ENCODE results near the gene DPRX. TPM values are rescaled to one million over a fixed set of nuclear protein-coding genes. Genes with fewer than 3 reads are reported as not detected.

The DPRX gene
- total and polyA plus RNA-seq, 2 of the 13 experiments (the other 11 are each of a cell fraction or from before 2014, with no cell fraction given) = not detected

DNA sequence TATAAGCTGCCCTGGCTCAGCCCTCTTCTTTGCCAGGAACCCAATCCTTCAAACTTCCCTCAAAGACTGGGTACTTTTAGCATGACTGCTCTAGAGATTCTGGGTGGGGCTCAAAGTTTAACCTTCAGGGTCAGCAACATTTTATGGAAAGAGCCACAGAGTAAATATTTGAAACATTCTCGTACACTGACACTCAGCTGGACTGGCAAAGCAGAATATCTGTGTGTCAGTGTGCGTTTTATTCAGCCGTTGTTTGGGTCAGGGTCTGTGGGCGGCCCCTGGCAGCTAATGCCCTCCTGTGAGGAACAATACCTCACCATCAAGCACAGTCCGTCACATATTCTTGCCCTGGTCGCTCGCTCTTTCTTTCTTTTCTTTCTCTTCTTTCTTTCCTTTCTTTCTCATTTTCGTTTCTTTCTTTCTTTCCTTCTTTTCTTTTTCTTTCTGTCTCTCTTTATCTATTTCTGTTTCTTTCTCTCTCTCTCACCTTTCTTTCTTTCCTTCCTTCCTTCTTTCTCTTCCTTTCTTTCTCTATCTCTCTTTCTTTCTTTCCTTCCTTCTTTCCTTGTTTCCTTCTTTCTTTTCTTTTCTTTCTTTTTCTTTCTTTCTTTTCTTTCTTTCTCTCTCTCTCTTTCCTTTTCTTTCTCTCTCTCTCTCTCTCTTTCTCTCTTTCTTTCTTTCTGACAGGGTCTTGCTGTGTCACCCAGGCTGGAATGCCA, 10.7 kb downstream of the DPRX start (continued):
- TF ChIP-seq, protein P1, sequence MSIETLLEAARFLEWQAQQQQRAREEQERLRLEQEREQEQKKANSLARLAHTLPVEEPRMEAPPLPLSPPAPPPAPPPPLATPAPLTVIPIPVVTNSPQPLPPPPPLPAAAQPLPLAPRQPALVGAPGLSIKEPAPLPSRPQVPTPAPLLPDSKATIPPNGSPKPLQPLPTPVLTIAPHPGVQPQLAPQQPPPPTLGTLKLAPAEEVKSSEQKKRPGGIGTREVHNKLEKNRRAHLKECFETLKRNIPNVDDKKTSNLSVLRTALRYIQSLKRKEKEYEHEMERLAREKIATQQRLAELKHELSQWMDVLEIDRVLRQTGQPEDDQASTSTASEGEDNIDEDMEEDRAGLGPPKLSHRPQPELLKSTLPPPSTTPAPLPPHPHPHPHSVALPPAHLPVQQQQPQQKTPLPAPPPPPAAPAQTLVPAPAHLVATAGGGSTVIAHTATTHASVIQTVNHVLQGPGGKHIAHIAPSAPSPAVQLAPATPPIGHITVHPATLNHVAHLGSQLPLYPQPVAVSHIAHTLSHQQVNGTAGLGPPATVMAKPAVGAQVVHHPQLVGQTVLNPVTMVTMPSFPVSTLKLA (IDR thresholded peaks at IDR 0.05) = no peak
- TF ChIP-seq ZNF292 (CRISPR knock-in tag; IDR thresholded peaks at IDR 0.05; ENCODE audit: borderline replicate concordance, low read depth) (no peak), SOX13 (IDR thresholded peaks at IDR 0.05) (no peak), SOX13 (CRISPR knock-in tag; conservative IDR thresholded peaks at IDR 0.05 in 1 of 2, IDR thresholded peaks at IDR 0.05 in 1 of 2) (peak in 1 of 2 experiments; percentile 69; a peak in 2 of 4 replicates), GPN1 (CRISPR knock-in tag; IDR thresholded peaks at IDR 0.05; ENCODE audit: borderline replicate concordance) (no peak), TOE1 (CRISPR knock-in tag; IDR thresholded peaks at IDR 0.05) (no peak), ZNF329 (CRISPR knock-in tag; IDR thresholded peaks at IDR 0.05; ENCODE audit: low read depth) (no peak), RXRB (CRISPR knock-in tag; IDR thresholded peaks at IDR 0.05; ENCODE audit: borderline replicate concordance) (peak; percentile 64; the same call in 1 of the 2 replicates), CCDC6 (CRISPR knock-in tag; IDR thresholded peaks at IDR 0.05) (no peak), STAT5B (CRISPR knock-in tag; IDR thresholded peaks at IDR 0.05) (no peak), ZNF772 (CRISPR knock-in tag; IDR thresholded peaks at IDR 0.05) (no peak), TGIF2 (CRISPR knock-in tag; IDR thresholded peaks at IDR 0.05) (peak; percentile 99), ZMYM4 (CRISPR knock-in tag; IDR thresholded peaks at IDR 0.05) (peak; percentile 33; the same call in 1 of the 2 replicates), SYNCRIP (IDR thresholded peaks at IDR 0.05; ENCODE audit: insufficient read depth, low read depth, low read length) (no peak), ZNF644 (CRISPR knock-in tag; IDR thresholded peaks at IDR 0.05; ENCODE audit: low read depth) (no peak)
- TF ChIP-seq, protein P2, sequence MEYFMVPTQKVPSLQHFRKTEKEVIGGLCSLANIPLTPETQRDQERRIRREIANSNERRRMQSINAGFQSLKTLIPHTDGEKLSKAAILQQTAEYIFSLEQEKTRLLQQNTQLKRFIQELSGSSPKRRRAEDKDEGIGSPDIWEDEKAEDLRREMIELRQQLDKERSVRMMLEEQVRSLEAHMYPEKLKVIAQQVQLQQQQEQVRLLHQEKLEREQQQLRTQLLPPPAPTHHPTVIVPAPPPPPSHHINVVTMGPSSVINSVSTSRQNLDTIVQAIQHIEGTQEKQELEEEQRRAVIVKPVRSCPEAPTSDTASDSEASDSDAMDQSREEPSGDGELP (IDR thresholded peaks at IDR 0.05; ENCODE audit: borderline replicate concordance, low read depth) = peak; percentile 96
- TF ChIP-seq, protein P3, sequence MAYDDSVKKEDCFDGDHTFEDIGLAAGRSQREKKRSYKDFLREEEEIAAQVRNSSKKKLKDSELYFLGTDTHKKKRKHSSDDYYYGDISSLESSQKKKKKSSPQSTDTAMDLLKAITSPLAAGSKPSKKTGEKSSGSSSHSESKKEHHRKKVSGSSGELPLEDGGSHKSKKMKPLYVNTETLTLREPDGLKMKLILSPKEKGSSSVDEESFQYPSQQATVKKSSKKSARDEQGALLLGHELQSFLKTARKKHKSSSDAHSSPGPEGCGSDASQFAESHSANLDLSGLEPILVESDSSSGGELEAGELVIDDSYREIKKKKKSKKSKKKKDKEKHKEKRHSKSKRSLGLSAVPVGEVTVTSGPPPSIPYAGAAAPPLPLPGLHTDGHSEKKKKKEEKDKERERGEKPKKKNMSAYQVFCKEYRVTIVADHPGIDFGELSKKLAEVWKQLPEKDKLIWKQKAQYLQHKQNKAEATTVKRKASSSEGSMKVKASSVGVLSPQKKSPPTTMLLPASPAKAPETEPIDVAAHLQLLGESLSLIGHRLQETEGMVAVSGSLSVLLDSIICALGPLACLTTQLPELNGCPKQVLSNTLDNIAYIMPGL (CRISPR knock-in tag; IDR thresholded peaks at IDR 0.05; ENCODE audit: borderline replicate concordance in 1 of 2, low read depth in 1 of 2) = 0 out of 4 replicates have a peak, but pooled peaks of 1 of the 2 experiments have one; percentile 23
- TF ChIP-seq, protein P4, sequence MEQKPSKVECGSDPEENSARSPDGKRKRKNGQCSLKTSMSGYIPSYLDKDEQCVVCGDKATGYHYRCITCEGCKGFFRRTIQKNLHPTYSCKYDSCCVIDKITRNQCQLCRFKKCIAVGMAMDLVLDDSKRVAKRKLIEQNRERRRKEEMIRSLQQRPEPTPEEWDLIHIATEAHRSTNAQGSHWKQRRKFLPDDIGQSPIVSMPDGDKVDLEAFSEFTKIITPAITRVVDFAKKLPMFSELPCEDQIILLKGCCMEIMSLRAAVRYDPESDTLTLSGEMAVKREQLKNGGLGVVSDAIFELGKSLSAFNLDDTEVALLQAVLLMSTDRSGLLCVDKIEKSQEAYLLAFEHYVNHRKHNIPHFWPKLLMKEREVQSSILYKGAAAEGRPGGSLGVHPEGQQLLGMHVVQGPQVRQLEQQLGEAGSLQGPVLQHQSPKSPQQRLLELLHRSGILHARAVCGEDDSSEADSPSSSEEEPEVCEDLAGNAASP (CRISPR knock-in tag; IDR thresholded peaks at IDR 0.05; ENCODE audit: borderline replicate concordance) = no peak
- TF ChIP-seq, protein P5, sequence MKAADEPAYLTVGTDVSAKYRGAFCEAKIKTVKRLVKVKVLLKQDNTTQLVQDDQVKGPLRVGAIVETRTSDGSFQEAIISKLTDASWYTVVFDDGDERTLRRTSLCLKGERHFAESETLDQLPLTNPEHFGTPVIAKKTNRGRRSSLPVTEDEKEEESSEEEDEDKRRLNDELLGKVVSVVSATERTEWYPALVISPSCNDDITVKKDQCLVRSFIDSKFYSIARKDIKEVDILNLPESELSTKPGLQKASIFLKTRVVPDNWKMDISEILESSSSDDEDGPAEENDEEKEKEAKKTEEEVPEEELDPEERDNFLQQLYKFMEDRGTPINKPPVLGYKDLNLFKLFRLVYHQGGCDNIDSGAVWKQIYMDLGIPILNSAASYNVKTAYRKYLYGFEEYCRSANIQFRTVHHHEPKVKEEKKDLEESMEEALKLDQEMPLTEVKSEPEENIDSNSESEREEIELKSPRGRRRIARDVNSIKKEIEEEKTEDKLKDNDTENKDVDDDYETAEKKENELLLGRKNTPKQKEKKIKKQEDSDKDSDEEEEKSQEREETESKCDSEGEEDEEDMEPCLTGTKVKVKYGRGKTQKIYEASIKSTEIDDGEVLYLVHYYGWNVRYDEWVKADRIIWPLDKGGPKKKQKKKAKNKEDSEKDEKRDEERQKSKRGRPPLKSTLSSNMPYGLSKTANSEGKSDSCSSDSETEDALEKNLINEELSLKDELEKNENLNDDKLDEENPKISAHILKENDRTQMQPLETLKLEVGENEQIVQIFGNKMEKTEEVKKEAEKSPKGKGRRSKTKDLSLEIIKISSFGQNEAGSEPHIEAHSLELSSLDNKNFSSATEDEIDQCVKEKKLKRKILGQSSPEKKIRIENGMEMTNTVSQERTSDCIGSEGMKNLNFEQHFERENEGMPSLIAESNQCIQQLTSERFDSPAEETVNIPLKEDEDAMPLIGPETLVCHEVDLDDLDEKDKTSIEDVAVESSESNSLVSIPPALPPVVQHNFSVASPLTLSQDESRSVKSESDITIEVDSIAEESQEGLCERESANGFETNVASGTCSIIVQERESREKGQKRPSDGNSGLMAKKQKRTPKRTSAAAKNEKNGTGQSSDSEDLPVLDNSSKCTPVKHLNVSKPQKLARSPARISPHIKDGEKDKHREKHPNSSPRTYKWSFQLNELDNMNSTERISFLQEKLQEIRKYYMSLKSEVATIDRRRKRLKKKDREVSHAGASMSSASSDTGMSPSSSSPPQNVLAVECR (CRISPR knock-in tag; IDR thresholded peaks at IDR 0.05; ENCODE audit: borderline replicate concordance) = peak; percentile 69; the same call in 1 of the 2 replicates
